HG03175 (cell line): ENCODE results near the gene RNF32.
"Not testable (repeated sequence)": the region's sequence is repeated elsewhere in the genome, so short reads cannot be mapped to it uniquely, and the experiment has no call there.

Experiments
- ATAC-seq: cut with Tn5 transposase; IDR thresholded peaks from one replicate; pipeline ENCODE4 v1.9.1; 2021; ENCODE audit warnings: mild to moderate bottlenecking, moderate library complexity; ENCODE audit not compliant: unreplicated experiment

The RNF32 gene

GRCh38 chr7:156669035-156669828 lies 28.7 kb downstream of the RNF32 start:
- ATAC-seq = no peak

DNA sequence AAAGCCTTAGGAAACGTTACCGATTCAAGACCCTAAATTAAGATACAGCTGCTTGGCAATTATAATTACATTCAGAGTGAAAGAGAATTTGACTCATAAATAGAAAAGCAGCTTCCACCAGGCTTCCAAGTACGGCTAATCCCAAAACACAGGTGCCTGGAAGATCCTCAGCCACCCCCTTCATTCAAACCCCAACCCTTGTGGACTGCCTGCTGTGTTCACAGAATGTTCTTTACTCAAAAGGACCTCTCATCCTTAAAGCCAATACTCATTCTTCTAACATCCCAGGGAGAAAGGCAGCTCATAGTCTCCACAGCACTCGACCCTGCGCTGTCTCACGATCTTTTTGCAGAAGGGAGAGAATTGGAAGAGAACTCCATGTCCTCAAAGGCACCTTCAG lies 32.9 kb downstream of the RNF32 start:
- no peak for ATAC-seq

GRCh38 chr7:156673902-156674301 lies 33.3 kb downstream of the RNF32 start:
- no peak for ATAC-seq

GRCh38 chr7:156675721-156676120 lies 35.1 kb downstream of the RNF32 start:
- ATAC-seq = no peak

- ATAC-seq = no peak
Observed at GRCh38 chr7:156676263-156676662, 35.7 kb downstream of the RNF32 start.

GRCh38 chr7:156677374-156678054 lies 36.9 kb downstream of the RNF32 start:
- ATAC-seq = no peak

DNA sequence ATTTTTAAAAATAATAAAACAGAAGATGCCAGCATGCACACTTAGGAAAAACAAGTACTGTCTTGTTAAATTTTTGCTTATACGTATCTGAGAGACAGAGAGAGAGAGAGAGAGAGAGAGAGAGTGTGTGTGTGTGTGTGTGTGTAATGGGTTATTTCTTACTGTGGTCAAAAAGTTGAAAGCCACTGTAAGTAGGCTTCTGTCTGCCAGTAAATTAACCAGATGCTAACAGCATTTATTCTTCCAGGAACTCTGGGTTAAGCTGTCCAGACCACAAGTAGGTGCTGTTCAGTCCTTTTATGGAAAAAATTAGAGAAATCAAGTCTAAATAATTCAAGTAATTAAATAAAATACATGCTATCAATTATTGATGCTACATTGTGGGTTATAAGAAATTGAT lies 39.7 kb downstream of the RNF32 start:
- ATAC-seq = no peak

- no peak for ATAC-seq
Observed at GRCh38 chr7:156682928-156683327, 42.4 kb downstream of the RNF32 start.

DNA sequence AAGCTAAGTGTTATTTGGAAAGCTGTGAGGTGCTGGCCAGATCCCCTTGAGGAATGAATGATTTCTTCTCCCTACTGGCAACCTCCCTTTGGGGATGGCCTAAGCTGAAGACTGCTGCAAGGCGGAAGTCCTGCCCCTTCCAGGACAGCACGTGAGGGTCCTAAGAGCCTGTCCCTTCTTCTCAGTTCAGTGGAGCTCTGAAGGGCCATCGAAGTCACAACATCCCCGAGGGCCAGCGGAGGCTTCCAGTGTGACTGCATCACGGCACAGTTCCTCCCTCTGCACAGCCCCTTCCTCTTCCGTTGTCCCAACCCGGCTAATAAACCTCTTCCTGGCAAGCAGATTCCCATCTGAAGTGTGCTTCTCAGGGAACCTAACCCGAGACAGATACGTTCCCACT lies 43.7 kb downstream of the RNF32 start:
- no peak for ATAC-seq

DNA sequence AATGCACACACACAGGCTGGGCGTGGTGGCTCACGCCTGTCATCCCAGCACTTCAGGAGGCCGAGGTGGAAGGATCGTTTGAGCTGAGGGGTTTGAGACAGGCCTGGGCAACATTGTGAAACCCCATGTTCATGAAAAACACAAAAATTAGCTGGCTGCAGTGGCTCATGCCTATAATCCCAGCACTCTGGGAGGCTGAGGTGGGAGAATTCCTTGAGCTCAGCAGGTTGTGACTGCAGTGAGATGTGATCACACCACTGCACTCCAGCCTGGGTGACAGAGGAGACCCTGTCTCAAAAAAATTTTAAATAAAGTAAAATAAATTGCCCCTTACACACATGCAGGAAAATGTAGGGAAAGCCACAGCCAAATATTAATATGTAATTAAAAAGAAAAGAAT lies 44.1 kb downstream of the RNF32 start:
- ATAC-seq = no peak

- no peak for ATAC-seq
Observed at GRCh38 chr7:156691764-156692163, 51.2 kb downstream of the RNF32 start.

GRCh38 chr7:156692849-156693248 lies 52.3 kb downstream of the RNF32 start:
- no peak for ATAC-seq

DNA sequence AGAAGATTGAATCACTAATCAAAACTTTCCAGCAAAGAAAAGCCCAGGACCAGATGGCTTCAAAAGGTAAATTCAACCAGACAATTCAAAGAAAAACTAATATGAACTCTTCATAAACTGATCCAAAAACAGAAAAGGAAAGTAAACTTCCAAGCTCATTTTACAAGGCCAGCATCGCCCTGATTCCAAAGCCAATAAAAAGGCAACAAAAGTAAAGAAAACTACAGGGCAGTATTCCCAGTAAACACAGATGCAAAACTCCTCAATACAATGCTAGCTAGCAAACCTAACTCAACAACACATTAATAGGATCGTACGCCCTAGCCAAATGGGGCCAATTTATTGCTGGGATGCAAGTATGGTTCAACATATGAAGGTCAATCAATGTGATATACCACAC lies 53.1 kb downstream of the RNF32 start:
- no peak for ATAC-seq

GRCh38 chr7:156697283-156697682 lies 56.7 kb downstream of the RNF32 start:
- ATAC-seq = not testable (repeated sequence)

DNA sequence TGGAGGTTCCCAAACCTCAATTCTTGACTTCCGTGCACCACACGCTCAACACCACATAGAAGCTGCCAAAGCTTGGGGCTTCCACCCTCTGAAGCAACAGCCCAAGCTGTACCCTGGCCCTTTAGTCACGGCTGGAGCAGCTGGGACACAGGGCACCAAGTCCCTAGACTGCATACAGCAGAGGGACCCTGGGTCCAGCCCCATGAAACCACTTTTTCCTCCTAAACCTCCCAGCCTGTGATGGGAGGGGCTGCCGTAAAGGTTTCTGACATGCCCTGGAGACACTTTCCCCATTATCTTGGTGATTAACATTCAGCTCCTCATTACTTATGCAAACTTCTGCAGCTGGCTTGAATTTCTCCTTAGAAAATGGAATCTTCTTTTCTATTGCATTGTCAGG lies 57.9 kb downstream of the RNF32 start:
- ATAC-seq = not testable (repeated sequence)

- not testable (repeated sequence) for ATAC-seq
Observed at GRCh38 chr7:156701787-156702186, 61.2 kb downstream of the RNF32 start.

GRCh38 chr7:156702399-156702798 lies 61.8 kb downstream of the RNF32 start:
- ATAC-seq = no peak

DNA sequence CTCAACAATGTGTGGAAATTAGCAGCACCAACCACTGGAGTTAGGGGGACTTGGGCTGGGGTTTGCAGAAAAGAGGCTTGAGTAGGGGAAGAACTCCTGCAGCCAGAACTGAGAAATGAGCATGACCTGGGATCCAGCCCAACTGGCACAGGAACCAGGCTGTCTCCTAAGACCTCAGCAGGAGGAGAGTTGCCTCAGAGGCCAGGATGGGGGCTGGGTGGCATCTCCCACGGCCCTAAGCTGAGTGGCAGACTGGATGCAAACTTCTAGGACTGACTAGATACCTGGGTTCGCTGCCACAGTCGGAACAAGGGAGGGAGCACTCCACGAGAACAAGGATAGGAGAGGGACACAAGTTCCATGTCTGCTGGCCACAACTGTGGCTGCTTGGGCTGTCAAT lies 62.6 kb downstream of the RNF32 start:
- ATAC-seq = no peak

DNA sequence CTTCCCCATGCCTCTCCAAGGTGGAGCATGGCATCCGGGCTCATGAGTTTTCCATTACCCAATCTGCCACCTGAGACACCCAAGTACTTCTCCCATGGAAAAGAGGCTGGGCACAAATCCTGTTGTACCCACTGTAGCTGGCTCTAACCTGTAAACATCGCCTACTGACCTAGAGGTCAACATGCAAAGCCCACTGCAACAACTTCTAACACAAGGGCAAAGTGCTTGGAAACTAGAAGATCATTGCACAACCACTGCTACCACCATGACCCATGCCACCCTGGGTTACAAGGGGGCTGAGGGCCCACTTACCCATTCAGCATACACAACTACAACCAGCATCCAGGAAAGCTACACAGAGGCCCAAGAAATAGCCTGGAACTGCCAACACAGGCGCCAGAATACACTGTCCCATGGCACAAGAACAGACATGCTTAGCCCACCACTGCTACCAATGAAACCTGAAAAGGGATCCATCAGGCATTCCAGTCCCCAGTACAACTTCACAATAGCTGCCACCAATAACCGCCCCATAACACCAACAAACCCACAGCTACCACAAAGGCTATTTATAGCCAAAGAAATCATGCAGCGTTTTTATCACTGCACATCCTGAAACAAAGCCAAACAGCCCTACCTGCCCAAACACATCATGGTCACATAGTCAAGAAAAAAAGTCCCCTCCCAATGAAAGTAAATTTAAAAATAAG lies 63.4 kb downstream of the RNF32 start:
- no peak for ATAC-seq

DNA sequence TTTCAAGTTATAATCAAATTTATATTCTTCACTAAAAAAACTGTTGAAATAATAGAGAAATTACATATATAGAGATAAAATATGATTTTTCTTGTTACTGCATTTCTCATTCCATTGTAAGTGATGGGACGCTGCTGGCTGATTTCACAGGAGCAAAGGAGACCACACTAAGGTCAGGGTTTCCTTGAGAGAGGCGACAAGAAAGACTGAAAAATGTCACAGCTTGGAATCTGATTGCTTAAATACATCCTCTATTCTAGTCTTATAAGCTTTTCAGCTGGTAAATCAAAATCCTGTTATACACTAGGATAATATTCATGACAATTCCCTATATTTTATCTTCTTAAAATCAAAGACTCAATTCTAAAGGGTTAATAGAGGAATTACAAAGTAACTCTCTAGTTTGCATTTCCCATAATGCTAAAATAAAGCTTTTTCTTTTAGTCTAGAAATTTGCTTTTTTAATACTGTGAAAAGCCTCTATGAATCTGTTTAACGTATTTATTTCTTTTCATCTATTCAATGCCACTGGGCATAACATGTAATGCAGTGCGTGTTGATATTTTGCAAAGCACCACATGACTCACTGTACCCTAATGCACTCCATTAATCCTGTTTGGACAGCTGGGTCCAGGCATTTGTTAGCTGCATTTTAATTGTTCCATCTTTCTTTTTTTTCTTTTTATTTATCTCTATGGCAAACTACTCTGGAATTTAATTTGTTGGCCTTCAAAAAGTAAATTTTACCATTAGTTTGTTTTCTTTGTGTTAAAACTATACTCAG lies 81.7 kb downstream of the RNF32 start:
- no peak for ATAC-seq

DNA sequence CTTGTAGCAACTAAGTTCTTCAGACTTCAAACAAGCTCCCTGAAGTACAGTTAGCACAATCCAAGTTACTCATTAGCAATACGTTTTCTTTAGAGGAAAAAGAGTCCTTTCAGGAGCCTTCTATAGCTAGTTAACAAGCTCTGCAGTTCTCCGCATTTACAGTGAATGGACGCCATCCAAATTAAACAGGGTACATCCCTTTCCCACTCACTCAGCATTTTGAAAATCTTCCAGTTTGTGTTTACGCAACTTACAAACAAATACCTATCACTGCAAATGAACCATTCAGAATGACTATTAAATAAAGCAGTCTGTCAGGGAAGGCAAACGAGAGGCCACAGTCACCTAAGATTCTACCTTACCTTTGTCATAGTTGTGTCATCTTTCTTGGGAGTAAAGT lies 84.5 kb downstream of the RNF32 start:
- ATAC-seq = no peak
